D721Med (cell line): ENCODE measurements around the gene G6PC2.

ENCODE experiments used
- DNase-seq: peaks from one replicate; pipeline ENCODE4 v3.0.0; 2011; ENCODE audit warnings: low spot score; ENCODE audit not compliant: insufficient read length
- FAIRE-seq: peaks from 2 replicates; lab custom pipeline; 2011; peaks lifted over from hg19 to GRCh38; lab: Jason Lieb, UNC
- CTCF ChIP-seq: IDR thresholded peaks from 2 replicates; pipeline ENCODE4 v1.5.1; 2012; ENCODE audit warnings: mild to moderate bottlenecking, control low read depth; ENCODE audit not compliant: insufficient read depth; ENCODE audit errors: missing control alignments

G6PC2 gene

GRCh38 chr2:168949324-168949723 is 48.2 kb downstream of the G6PC2 start:
- no peak for DNase-seq
- no peak for FAIRE-seq
- no peak for TF ChIP-seq CTCF

GRCh38 chr2:168951871-168952270 is 50.8 kb downstream of the G6PC2 start:
- TF ChIP-seq CTCF, result no peak
- DNase-seq (no peak), FAIRE-seq (no peak)

GRCh38 chr2:168952424-168952823 is 51.3 kb downstream of the G6PC2 start:
- FAIRE-seq, result no peak
- no peak for TF ChIP-seq CTCF
- no peak for DNase-seq

- DNase-seq (no peak), FAIRE-seq (no peak)
- no peak for TF ChIP-seq CTCF
Measured at GRCh38 chr2:168954256-168954655, 53.2 kb downstream of the G6PC2 start.

- DNase-seq (no peak), FAIRE-seq (no peak)
- TF ChIP-seq CTCF, result no peak
Measured at GRCh38 chr2:168955321-168955720, 54.2 kb downstream of the G6PC2 start.

GRCh38 chr2:168956392-168956791 is 55.3 kb downstream of the G6PC2 start:
- no peak for FAIRE-seq
- no peak for TF ChIP-seq CTCF
- no peak for DNase-seq
